Skin epidermis (tissue), 12 donors: ENCODE results near the gene ARHGAP24.
"Not testable (repeated sequence)": the region's sequence is repeated elsewhere in the genome, so short reads cannot be mapped to it uniquely, and the experiment has no call there.

Source experiments
- H3K27ac ChIP-seq, 21 experiments: fragments of 200-600 bp; sonication (generic) in 11 of 21; one replicate each; pipeline ENCODE4 v1.5.0; 2020; ENCODE audit warnings: mild to moderate bottlenecking in 3 of 21, inconsistent platforms in 2 of 21, moderate library complexity in 2 of 21
- H3K4me3 ChIP-seq, 7 experiments: fragments of 200-600 bp; sonication (generic) in 2 of 7; one replicate each; pipeline ENCODE4 v1.5.0; 2020; ENCODE audit warnings: inconsistent platforms in 2 of 7, mild to moderate bottlenecking in 2 of 7, moderate library complexity in 1 of 7

The ARHGAP24 gene

GRCh38 chr4:85512446-85513205, 37.7 kb downstream of the ARHGAP24 start:
- peak overlapping the region in 2 of 21 experiments; percentile 15 to 31 for H3K27ac ChIP-seq
- H3K4me3 ChIP-seq: no peak overlapping the region

GRCh38 chr4:85514117-85514516, 39.2 kb downstream of the ARHGAP24 start:
- Histone ChIP-seq H3K4me3 (peak overlapping the region in 1 of 7 experiments; percentile 4), H3K27ac (no peak overlapping the region)

DNA sequence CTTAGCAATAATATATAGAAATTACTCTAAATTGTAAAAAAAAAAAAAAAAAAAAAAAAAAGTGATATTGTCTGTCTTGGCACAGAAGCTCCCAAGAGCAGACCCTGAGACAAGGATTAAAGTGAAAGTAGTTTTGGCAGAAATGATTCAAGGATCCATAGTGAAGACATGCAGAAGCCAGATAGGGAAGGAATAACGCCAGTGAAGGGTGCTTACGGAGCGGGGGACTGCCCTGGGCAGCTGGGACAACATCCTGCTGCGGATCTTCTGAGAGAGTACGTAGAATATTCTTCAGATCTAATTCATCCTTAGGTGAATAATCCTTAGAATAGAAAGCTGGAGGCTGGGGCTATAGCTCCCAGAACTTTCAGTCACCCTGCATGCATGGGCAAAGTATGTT, 39.8 kb downstream of the ARHGAP24 start:
- H3K27ac ChIP-seq: peak overlapping the region in 1 of 21 experiments; percentile 29
- H3K4me3 ChIP-seq: no peak overlapping the region

DNA sequence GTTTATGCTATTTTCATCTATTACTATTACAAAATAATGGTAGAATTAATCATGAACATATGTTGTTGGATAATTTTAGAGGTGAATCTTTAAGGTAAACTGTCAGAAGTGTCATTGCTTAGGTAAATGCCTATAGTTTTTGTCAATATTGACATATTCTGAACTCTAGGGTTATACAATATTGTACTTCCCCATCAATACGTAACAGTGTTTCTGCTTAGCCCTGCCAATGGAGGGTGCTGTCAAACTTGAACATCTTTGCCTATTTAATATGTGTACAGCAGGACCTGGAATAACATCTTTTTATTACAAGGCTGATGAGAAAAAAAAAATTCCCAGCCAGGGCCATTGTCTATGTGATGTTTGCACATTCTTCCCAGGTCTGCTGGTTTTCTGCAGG, 40.8 kb downstream of the ARHGAP24 start:
- Histone ChIP-seq H3K27ac (no peak overlapping the region), H3K4me3 (no peak overlapping the region)

DNA sequence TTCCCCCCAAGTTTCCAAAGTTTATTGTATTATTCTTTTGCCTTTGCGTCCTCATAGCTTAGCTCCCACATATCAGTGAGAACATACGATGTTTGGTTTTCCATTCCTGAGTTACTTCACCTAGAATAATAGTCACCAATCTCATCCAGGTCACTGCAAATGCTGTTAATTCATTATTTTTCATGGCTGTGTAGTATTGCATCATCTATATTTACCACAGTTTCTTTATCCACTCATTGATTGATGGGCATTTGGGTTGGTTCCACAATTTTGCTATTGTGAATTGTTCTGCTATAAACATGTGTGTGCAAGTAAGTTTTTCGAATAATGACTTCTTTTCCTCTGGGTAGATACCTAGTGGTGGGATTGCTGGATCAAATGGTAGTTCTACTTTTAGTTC, 43.6 kb downstream of the ARHGAP24 start:
- not testable (repeated sequence) for H3K4me3 ChIP-seq, H3K27ac ChIP-seq

GRCh38 chr4:85520765-85521749, 46.1 kb downstream of the ARHGAP24 start:
- H3K27ac ChIP-seq: no peak overlapping the region

DNA sequence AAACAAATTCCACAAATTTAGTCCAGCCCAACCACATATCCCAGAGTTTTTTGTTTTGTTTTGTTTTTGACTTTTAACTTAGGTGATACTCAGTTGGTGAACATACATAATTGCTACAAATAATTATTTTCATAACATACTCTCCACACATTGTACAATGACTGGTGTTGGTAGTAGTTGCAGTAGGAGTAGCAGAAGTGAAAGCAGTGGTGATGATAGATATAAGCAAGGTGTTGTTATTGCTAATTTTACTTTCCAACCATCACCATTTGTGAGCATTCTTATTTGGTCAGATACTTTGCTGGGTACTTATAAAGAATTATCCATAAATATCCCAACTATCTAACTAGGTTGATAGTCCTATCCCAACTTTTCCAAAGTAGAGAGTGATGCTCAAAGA, 47.3 kb downstream of the ARHGAP24 start:
- H3K27ac ChIP-seq: no peak overlapping the region
- H3K4me3 ChIP-seq: no peak overlapping the region

More at GRCh38 chr4:85520765-85521749, 46.1 kb downstream of the ARHGAP24 start:
- H3K4me3 ChIP-seq: no peak overlapping the region

DNA sequence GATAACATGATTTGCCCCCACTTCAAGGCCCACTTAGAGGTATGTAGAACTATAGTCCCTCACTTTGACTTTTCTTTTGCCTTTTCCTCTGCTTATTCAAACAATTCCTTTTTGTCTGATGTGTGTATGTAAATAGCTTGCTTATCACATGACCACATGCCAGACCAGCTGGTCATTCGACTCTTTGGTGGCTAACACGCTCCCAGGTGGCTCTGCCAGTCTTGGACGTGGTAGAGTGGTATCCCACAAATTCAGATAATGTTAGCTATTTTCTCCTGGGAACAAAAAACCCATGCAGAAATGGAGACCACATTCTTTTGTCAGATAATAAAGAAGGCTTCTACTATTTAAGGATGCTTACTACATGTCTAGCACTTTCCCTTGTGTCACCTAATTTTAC, 47.9 kb downstream of the ARHGAP24 start:
- Histone ChIP-seq H3K4me3 (no peak overlapping the region), H3K27ac (no peak overlapping the region)

DNA sequence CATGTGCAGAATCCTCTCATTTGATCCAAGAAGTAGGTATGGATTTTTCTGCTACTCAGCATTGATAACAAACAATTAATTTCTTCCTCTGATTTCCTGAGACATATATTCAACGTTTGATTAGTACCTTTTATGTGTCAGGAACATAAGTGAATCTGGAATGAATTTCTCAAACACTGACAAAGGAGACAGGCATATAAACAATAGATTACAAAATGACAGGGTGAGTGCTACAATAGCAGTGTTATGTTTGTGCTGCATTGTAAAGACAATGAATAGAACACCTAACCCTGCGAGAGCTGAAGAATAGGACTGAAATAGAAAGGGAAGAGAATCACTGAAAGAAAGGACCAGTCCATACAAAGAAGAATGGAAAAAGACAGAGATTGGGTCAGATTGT, 52.9 kb downstream of the ARHGAP24 start:
- H3K27ac ChIP-seq: no peak overlapping the region

GRCh38 chr4:85531560-85532341, 56.8 kb downstream of the ARHGAP24 start:
- Histone ChIP-seq H3K27ac (no peak overlapping the region), H3K4me3 (no peak overlapping the region)

More for the DNA sequence above, 52.9 kb downstream of the ARHGAP24 start:
- H3K4me3 ChIP-seq: no peak overlapping the region

- Histone ChIP-seq H3K27ac (no peak overlapping the region), H3K4me3 (no peak overlapping the region)
These were observed 59.2 kb downstream of the ARHGAP24 start for GRCh38 chr4:85534120-85534519.

DNA sequence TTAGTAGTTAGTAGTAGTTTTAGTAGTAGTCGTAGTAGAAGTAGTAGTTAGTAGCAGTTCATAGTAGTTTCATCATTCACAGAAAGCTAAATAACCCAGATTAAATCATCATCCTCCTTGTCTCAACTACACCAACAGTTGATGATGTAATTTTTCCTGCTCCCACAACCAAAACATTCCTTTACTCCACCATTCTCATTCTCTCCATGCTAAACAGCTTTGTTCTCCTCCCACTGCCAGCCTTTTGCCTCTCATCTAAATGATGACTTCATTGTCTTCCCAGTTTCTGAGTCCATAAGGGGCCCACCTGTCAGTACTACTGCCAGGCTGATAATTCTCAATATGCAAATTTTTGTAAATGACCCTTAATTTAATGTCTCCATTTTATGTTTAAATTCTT, 68.9 kb downstream of the ARHGAP24 start:
- Histone ChIP-seq H3K4me3 (no peak overlapping the region), H3K27ac (no peak overlapping the region)

- no peak overlapping the region for H3K4me3 ChIP-seq
- no peak overlapping the region for H3K27ac ChIP-seq
These were observed 69.8 kb downstream of the ARHGAP24 start for GRCh38 chr4:85544751-85545150.

DNA sequence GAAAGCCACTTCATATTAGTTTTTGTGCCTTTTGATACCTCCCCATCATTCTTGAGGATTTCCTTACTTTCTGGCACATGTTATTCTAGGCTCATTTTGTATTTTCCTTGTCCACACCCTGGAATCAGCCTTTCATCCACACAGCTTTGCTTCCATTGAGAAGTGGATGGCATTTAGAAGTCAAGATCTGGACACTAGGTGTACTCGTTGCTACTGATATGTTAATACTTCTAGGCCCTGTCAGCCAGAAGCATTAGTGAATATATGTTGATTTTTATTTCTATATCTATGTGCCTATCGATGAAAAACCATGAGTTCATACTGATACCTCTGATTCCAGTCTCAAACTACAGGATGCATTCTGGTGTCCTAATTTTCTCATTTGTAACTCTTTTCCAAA, 73.2 kb downstream of the ARHGAP24 start:
- Histone ChIP-seq H3K4me3 (no peak overlapping the region), H3K27ac (no peak overlapping the region)

DNA sequence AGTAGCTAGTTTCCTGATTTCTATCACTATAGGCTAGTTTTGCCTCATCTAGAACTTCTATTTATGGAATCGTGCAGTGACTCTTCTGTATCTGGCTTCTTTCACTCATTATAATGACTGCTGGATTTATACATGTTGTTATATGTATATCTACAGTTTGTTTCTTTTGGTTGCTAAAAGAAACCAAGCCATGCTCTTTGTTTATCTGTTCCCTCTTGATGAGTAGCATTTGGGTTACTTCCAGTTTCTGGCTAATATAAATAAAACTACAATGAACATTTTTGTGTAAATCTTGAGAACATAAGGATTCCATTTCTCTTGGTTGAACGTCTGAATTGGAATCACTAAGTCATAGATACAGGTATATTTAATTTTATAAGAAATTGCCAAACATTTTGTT, 73.9 kb downstream of the ARHGAP24 start:
- Histone ChIP-seq H3K4me3 (no peak overlapping the region), H3K27ac (no peak overlapping the region)

DNA sequence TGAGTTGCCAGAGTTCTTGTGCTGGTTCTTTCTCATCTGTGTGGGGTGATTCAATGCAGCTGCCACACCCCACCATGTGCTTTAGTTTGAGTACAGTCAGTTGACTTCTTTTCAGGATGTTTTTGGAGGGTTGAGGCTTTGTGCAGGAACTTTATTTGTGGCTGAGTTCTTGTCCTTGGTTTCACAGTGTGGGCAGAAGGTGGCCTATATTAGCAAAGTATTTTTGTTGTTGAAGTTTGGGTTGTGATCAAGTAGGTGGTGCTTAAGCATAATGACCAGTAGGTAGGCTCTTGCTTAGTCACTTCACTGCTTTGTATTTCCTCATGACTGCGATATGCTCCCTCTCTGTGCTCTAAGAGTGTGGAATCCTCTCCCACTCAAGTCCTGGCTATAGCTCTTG, 80.3 kb downstream of the ARHGAP24 start:
- peak overlapping the region in 1 of 21 experiments; percentile 23 for H3K27ac ChIP-seq

DNA sequence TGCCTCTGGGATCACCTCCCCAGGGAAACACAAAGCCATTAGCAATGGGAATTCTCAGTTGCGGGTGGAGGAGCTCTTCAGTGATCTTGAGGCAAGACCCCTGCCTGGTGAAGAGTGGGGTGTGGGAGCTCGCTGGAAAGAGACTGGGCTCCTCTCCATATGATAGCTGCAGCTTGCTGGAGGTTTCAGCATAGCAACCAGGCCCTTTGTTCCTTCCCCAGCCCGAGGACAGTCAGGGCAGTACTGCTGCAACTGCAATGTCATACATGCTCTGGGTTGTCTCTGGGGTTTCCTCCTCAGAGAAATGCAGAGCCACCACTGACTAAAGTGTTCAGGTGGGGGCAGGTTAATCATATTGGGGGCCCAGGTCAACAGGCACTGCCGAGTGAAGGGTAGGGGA, 81.3 kb downstream of the ARHGAP24 start:
- peak overlapping the region in 1 of 21 experiments; percentile 23 for H3K27ac ChIP-seq
- H3K4me3 ChIP-seq: no peak overlapping the region

More for the DNA sequence above, 80.3 kb downstream of the ARHGAP24 start:
- H3K4me3 ChIP-seq: no peak overlapping the region

GRCh38 chr4:85557016-85557901, 82.3 kb downstream of the ARHGAP24 start:
- Histone ChIP-seq H3K4me3 (no peak overlapping the region), H3K27ac (peak overlapping the region in 1 of 21 experiments; percentile 23)
